Measurements from ENCODE around the gene NSD2.

NSD2 gene

GRCh38 chr4:1922821-1923220 lies 51.6 kb downstream of the NSD2 start:
- no peak for TF ChIP-seq CTCF (IDR thresholded peaks at IDR 0.05; ENCODE audit: insufficient read depth, low read length, poor library complexity, severe bottlenecking)
- TF ChIP-seq EZH2phosphoT487 (conservative IDR thresholded peaks at IDR 0.05; ENCODE audit: low read length), result no peak
- Histone ChIP-seq H3K27ac (ENCODE audit: low read depth, low read length) (no peak overlapping the region), H3K9me2 (replicated peaks; ENCODE audit: insufficient read depth, low read length) (no peaks in the 10 kb centered on the region), H4K20me1 (ENCODE audit: low read depth, low read length) (0 out of 2 replicates have a peak, but pooled peaks cover 1% of the 10 kb centered on the region), H3K4me2 (ENCODE audit: low read depth, low read length, poor library complexity, severe bottlenecking) (no peak overlapping the region), H3K9me3 (ENCODE audit: insufficient read depth, low read length) (no peaks in the 10 kb centered on the region), H3K4me3 (ENCODE audit: insufficient read depth, low read length, poor library complexity, severe bottlenecking) (no peak overlapping the region), H3F3A (ENCODE audit: insufficient read depth) (no peaks in the 10 kb centered on the region), H3K27me3 (ENCODE audit: low read length) (no peaks in the 10 kb centered on the region), H3K79me2 (ENCODE audit: insufficient read depth, low read length) (peaks cover 50% of the 10 kb centered on the region), H3K36me3 (ENCODE audit: low read length) (peaks cover 28% of the 10 kb centered on the region; the same call in 1 of the 2 replicates), H2AFZ (ENCODE audit: low read depth, low read length, severe bottlenecking) (no peak overlapping the region), H3K9ac (ENCODE audit: low read length) (no peak overlapping the region)

GRCh38 chr4:1927675-1928074 lies 56.5 kb downstream of the NSD2 start:
- no peak overlapping the region for H3K27ac ChIP-seq (ENCODE audit: low read depth, low read length)
- peaks cover 11% of the 10 kb centered on the region; the same call in 1 of the 2 replicates for H3K36me3 ChIP-seq (ENCODE audit: low read length)
- TF ChIP-seq CTCF (IDR thresholded peaks at IDR 0.05; ENCODE audit: insufficient read depth, low read length, poor library complexity, severe bottlenecking) (no peak), EZH2phosphoT487 (conservative IDR thresholded peaks at IDR 0.05; ENCODE audit: low read length) (no peak)
- no peaks in the 10 kb centered on the region for H3K27me3 ChIP-seq (ENCODE audit: low read length)
- no peak overlapping the region for H3K4me2 ChIP-seq (ENCODE audit: low read depth, low read length, poor library complexity, severe bottlenecking)
- no peak overlapping the region for H3K9ac ChIP-seq (ENCODE audit: low read length)
- H3K9me2 ChIP-seq (replicated peaks; ENCODE audit: insufficient read depth, low read length), result no peaks in the 10 kb centered on the region
- H3K9me3 ChIP-seq (ENCODE audit: insufficient read depth, low read length), result no peaks in the 10 kb centered on the region
- no peak overlapping the region for H3K4me3 ChIP-seq (ENCODE audit: insufficient read depth, low read length, poor library complexity, severe bottlenecking)
- no peak overlapping the region for H2AFZ ChIP-seq (ENCODE audit: low read depth, low read length, severe bottlenecking)
- peaks cover 19% of the 10 kb centered on the region; the same call in 1 of the 2 replicates for H3K79me2 ChIP-seq (ENCODE audit: insufficient read depth, low read length)
- no peaks in the 10 kb centered on the region for H3F3A ChIP-seq (ENCODE audit: insufficient read depth)
- H4K20me1 ChIP-seq (ENCODE audit: low read depth, low read length), result peaks cover 10% of the 10 kb centered on the region; the same call in 1 of the 2 replicates

- Histone ChIP-seq H3K79me2 (ENCODE audit: insufficient read depth, low read length) (0 out of 2 replicates have a peak, but pooled peaks cover 17% of the 10 kb centered on the region), H3K4me2 (ENCODE audit: low read depth, low read length, poor library complexity, severe bottlenecking) (no peak overlapping the region), H3K36me3 (ENCODE audit: low read length) (peaks cover 8% of the 10 kb centered on the region; the same call in 1 of the 2 replicates)
Observed at GRCh38 chr4:1928356-1929239, 57.4 kb downstream of the NSD2 start.

More at GRCh38 chr4:1928356-1929239, 57.4 kb downstream of the NSD2 start:
- H3K9ac ChIP-seq (ENCODE audit: low read length), result no peak overlapping the region
- H3F3A ChIP-seq (ENCODE audit: insufficient read depth), result no peaks in the 10 kb centered on the region
- TF ChIP-seq CTCF (IDR thresholded peaks at IDR 0.05; ENCODE audit: insufficient read depth, low read length, poor library complexity, severe bottlenecking), result no peak
- no peak for TF ChIP-seq EZH2phosphoT487 (conservative IDR thresholded peaks at IDR 0.05; ENCODE audit: low read length)
- no peak overlapping the region for H2AFZ ChIP-seq (ENCODE audit: low read depth, low read length, severe bottlenecking)
- no peak overlapping the region for H3K27ac ChIP-seq (ENCODE audit: low read depth, low read length)
- H3K4me3 ChIP-seq (ENCODE audit: insufficient read depth, low read length, poor library complexity, severe bottlenecking), result no peak overlapping the region
- no peaks in the 10 kb centered on the region for H3K27me3 ChIP-seq (ENCODE audit: low read length)
- H4K20me1 ChIP-seq (ENCODE audit: low read depth, low read length), result peaks cover 10% of the 10 kb centered on the region; the same call in 1 of the 2 replicates
- no peaks in the 10 kb centered on the region for H3K9me2 ChIP-seq (replicated peaks; ENCODE audit: insufficient read depth, low read length)
- H3K9me3 ChIP-seq (ENCODE audit: insufficient read depth, low read length), result no peaks in the 10 kb centered on the region

Data from SU-DHL-6 (cell line).